Measurements from ENCODE around the gene PKD2. TPM values are rescaled to one million over a fixed set of nuclear protein-coding genes. Genes with fewer than 3 reads are reported as not detected.

The PKD2 gene
- total and polyA plus RNA-seq, 2 of the 13 experiments (the other 11 are each of a cell fraction or from before 2014, with no cell fraction given): 5.6 to 9.1 TPM

- H2AFZ ChIP-seq (ENCODE audit: low read length): no peak overlapping the region
- ChIA-PET POLR2A (interaction anchor here (1.2 to 2.1 kb wide), 2 partner anchors 13 to 50 kb away, joined by 8 to 9 read pairs; no protein-coding TSS in a partner anchor), CTCF (ENCODE audit: low intra/inter-chr PET ratio, low total read pairs) (no interaction called here)
- FAIRE-seq (peak; percentile 88), ATAC-seq (peak; percentile 67), DNase-seq (ENCODE audit: low spot score) (peak; percentile 93)
- H3K4me1 ChIP-seq (ENCODE audit: insufficient read depth, low read length): peaks cover 87% of the 10 kb centered on the region
- no peak overlapping the region; a peak in 1 of 6 replicates for H3K4me3 ChIP-seq (replicated peaks in 1 of 3; ENCODE audit: insufficient read depth in 1 of 3, low read depth in 2 of 3, low read length in 3 of 3)
- in situ Hi-C loops (cut with HindIII; ENCODE audit: extremely low pct_ligation_motif_present, low pct_unique_long_range_greater_than_20kb): no loop called here
- H4K20me1 ChIP-seq (ENCODE audit: insufficient read depth, low read length): no peaks in the 10 kb centered on the region
- no peaks in the 10 kb centered on the region for H3K27me3 ChIP-seq (ENCODE audit: control insufficient read depth in 1 of 2, insufficient read depth in 2 of 2, low read length in 2 of 2)
- WGBS (ENCODE audit: low lambda C conversion rate): 27% methylated on average over 5 of the region's 5 CpGs
- H3K9ac ChIP-seq (ENCODE audit: insufficient read depth, low read depth, low read length): peak overlapping the region; percentile 42; the same call in 1 of the 2 replicates
- BruUV-seq (replicated peaks): no TSS peak
- H3K4me2 ChIP-seq (ENCODE audit: low read depth, low read length): peak overlapping the region; percentile 66
- H3K36me3 ChIP-seq (replicated peaks in 1 of 2; ENCODE audit: control insufficient read depth in 1 of 2, insufficient read depth in 2 of 2, low read length in 2 of 2): no peaks in the 10 kb centered on the region
- peak overlapping the region; percentile 99 for H3K27ac ChIP-seq (ENCODE audit: extremely low read length, insufficient read depth, low read length)
- intact Hi-C loops (cut with micrococcal nuclease; ENCODE audit: unreplicated experiment): loop anchor here (5.0 kb wide), 5 partner anchors 47 to 408 kb away; partner anchors contain the start of gene PPM1K
- H3K79me2 ChIP-seq (ENCODE audit: insufficient read depth, low read length): no peaks in the 10 kb centered on the region
- H3K9me3 ChIP-seq (ENCODE audit: low read length): no peaks in the 10 kb centered on the region
- peak; percentile 74; the same call in 1 of the 2 replicates for TF ChIP-seq MBD4 (IDR thresholded peaks at IDR 0.05; ENCODE audit: borderline replicate concordance, low read length)
- 0 out of 2 replicates have a peak, but pooled peaks have one; percentile 52 for TF ChIP-seq ZNF460 (CRISPR knock-in tag; IDR thresholded peaks at IDR 0.05; ENCODE audit: borderline replicate concordance)
- peak; percentile 92 for TF ChIP-seq RARA (CRISPR knock-in tag; IDR thresholded peaks at IDR 0.05)
- no peak for TF ChIP-seq RELA (CRISPR knock-in tag; IDR thresholded peaks at IDR 0.05)
- no peak for TF ChIP-seq TFDP2 (CRISPR knock-in tag; IDR thresholded peaks at IDR 0.05)
- TF ChIP-seq SP5 (CRISPR knock-in tag; IDR thresholded peaks at IDR 0.05; ENCODE audit: borderline replicate concordance, low read depth): 0 out of 2 replicates have a peak, but pooled peaks have one; percentile 46
- no peak; the same call in 1 of the 2 replicates for TF ChIP-seq ZNF292 (CRISPR knock-in tag; IDR thresholded peaks at IDR 0.05; ENCODE audit: borderline replicate concordance, low read depth)
- no peak for TF ChIP-seq DBP (CRISPR knock-in tag; IDR thresholded peaks at IDR 0.05; ENCODE audit: not compliant biosample characterization)
- no peak; the same call in 1 of the 2 replicates for TF ChIP-seq GMEB1 (CRISPR knock-in tag; IDR thresholded peaks at IDR 0.05; ENCODE audit: borderline replicate concordance)
- no peak for TF ChIP-seq SAP130 (CRISPR knock-in tag; IDR thresholded peaks at IDR 0.05; ENCODE audit: low read depth)
- peak; percentile 71 for TF ChIP-seq KAT8 (CRISPR knock-in tag; IDR thresholded peaks at IDR 0.05)
- 0 out of 2 replicates have a peak, but pooled peaks have one; percentile 27 for TF ChIP-seq ZNF629 (CRISPR knock-in tag; conservative IDR thresholded peaks at IDR 0.05)
- TF ChIP-seq RFXANK (CRISPR knock-in tag; IDR thresholded peaks at IDR 0.05): no peak
- TF ChIP-seq ESRRA (CRISPR knock-in tag; IDR thresholded peaks at IDR 0.05; ENCODE audit: low read depth): no peak
- no peak for TF ChIP-seq USF2 (IDR thresholded peaks at IDR 0.05; ENCODE audit: low read depth, low read length)
- no peak for TF ChIP-seq USF2 (CRISPR knock-in tag; IDR thresholded peaks at IDR 0.05; ENCODE audit: borderline replicate concordance)
- no peak for TF ChIP-seq ZNF414 (CRISPR knock-in tag; IDR thresholded peaks at IDR 0.05)
Observed at GRCh38 chr4:88109123-88109881, 101.9 kb downstream of the PKD2 start.

All from HepG2 (cell line).